ENCODE results near the gene BICD1.
"Not testable (repeated sequence)": the region's sequence is repeated elsewhere in the genome, so short reads cannot be mapped to it uniquely, and the experiment has no call there.

Gene BICD1

GRCh38 chr12:32230613-32230993 lies 124.0 kb downstream of the BICD1 start:
- intact Hi-C loops (cut with DNase I; ENCODE audit: low total_unique reads), result no loop called here
- no peaks in the 10 kb centered on the region for H3K9me3 ChIP-seq
- H3K27ac ChIP-seq, result no peak overlapping the region
- H3K27me3 ChIP-seq, result no peaks in the 10 kb centered on the region
- no peak for DNase-seq
- H3K4me3 ChIP-seq, result no peak overlapping the region
- no peaks in the 10 kb centered on the region for H3K36me3 ChIP-seq
- no peaks in the 10 kb centered on the region for H3K4me1 ChIP-seq
- no peak for TF ChIP-seq CTCF (IDR thresholded peaks at IDR 0.05)

- H3K9me3 ChIP-seq; H3K36me3 ChIP-seq; intact Hi-C loops (cut with DNase I; ENCODE audit: low total_unique reads); H3K27me3 ChIP-seq; H3K27ac ChIP-seq; H3K4me1 ChIP-seq; H3K4me3 ChIP-seq; DNase-seq: not testable (repeated sequence)
These were observed 124.7 kb downstream of the BICD1 start for GRCh38 chr12:32231361-32231760.

GRCh38 chr12:32233568-32233967 lies 126.9 kb downstream of the BICD1 start:
- intact Hi-C loops (cut with DNase I; ENCODE audit: low total_unique reads), result no loop called here
- no peaks in the 10 kb centered on the region for H3K27me3 ChIP-seq
- H3K27ac ChIP-seq, result no peak overlapping the region
- no peak overlapping the region for H3K4me3 ChIP-seq
- DNase-seq, result no peak
- H3K4me1 ChIP-seq, result no peaks in the 10 kb centered on the region
- H3K9me3 ChIP-seq, result peaks cover 0 to 14% (median 0%) of the 10 kb centered on the region in 3 donors
- no peak for TF ChIP-seq CTCF (IDR thresholded peaks at IDR 0.05)
- H3K36me3 ChIP-seq, result peaks cover 0 to 5% (median 3%) of the 10 kb centered on the region in 3 donors

GRCh38 chr12:32235251-32235650 lies 128.6 kb downstream of the BICD1 start:
- Histone ChIP-seq H3K27me3 (no peaks in the 10 kb centered on the region), H3K4me3 (no peak overlapping the region), H3K36me3 (peaks cover 0 to 5% (median 3%) of the 10 kb centered on the region in 3 donors), H3K4me1 (no peaks in the 10 kb centered on the region), H3K9me3 (peaks cover 0 to 14% (median 0%) of the 10 kb centered on the region in 3 donors), H3K27ac (no peak overlapping the region)
- no peak for TF ChIP-seq CTCF (IDR thresholded peaks at IDR 0.05)
- no peak for DNase-seq
- intact Hi-C loops (cut with DNase I; ENCODE audit: low total_unique reads), result no loop called here

GRCh38 chr12:32240162-32240561 lies 133.5 kb downstream of the BICD1 start:
- Histone ChIP-seq H3K9me3 (peaks cover 0 to 14% (median 0%) of the 10 kb centered on the region in 3 donors), H3K4me3 (no peak overlapping the region), H3K4me1 (no peaks in the 10 kb centered on the region), H3K27ac (no peak overlapping the region), H3K27me3 (no peaks in the 10 kb centered on the region), H3K36me3 (peaks cover 0 to 5% (median 3%) of the 10 kb centered on the region in 3 donors)
- DNase-seq, result no peak
- no peak for TF ChIP-seq CTCF (IDR thresholded peaks at IDR 0.05)
- intact Hi-C loops (cut with DNase I; ENCODE audit: low total_unique reads), result no loop called here

- H3K4me1 ChIP-seq, result no peaks in the 10 kb centered on the region
- no peaks in the 10 kb centered on the region for H3K27me3 ChIP-seq
- no peak for TF ChIP-seq CTCF (IDR thresholded peaks at IDR 0.05)
- intact Hi-C loops (cut with DNase I; ENCODE audit: low total_unique reads), result no loop called here
- H3K36me3 ChIP-seq, result peaks cover 0 to 5% (median 3%) of the 10 kb centered on the region in 3 donors
- no peak overlapping the region for H3K27ac ChIP-seq
- H3K9me3 ChIP-seq, result peaks cover 0 to 14% (median 0%) of the 10 kb centered on the region in 3 donors
- no peak overlapping the region for H3K4me3 ChIP-seq
- no peak for DNase-seq
These were observed 134.2 kb downstream of the BICD1 start for GRCh38 chr12:32240831-32241230.

Measured in tibial artery (tissue), 4 donors.